Measurements from ENCODE around the gene SPTY2D1. TPM values are rescaled to one million over a fixed set of nuclear protein-coding genes. Genes with fewer than 3 reads are reported as not detected.

Gene SPTY2D1
- total RNA-seq, 1 experiment from 2014 or later, result 32.1 TPM

GRCh38 chr11:18564149-18564548 is 70.0 kb downstream of the SPTY2D1 start:
- Mint-ChIP-seq H3K36me3 (ENCODE audit: insufficient read depth, unreplicated experiment) (peaks cover 12% of the 10 kb centered on the region), H3K27me3 (ENCODE audit: unreplicated experiment) (no peaks in the 10 kb centered on the region), H3K4me3 (ENCODE audit: low read depth, unreplicated experiment) (no peak overlapping the region), H3K9me3 (ENCODE audit: low read depth, unreplicated experiment) (no peaks in the 10 kb centered on the region), H3K4me1 (ENCODE audit: low read depth, unreplicated experiment) (no peaks in the 10 kb centered on the region), H3K27ac (ENCODE audit: unreplicated experiment) (no peak overlapping the region)
- intact Hi-C loops (cut with micrococcal nuclease; ENCODE audit: unreplicated experiment), result no loop called here
- TF ChIP-seq CTCF (IDR thresholded peaks at IDR 0.05; ENCODE audit: unreplicated experiment), result no peak
- BruUV-seq (replicated peaks), result no TSS peak
- DNase-seq, result no peak
- CTCF ChIA-PET, result interaction anchor here (0.7 to 1.2 kb wide), 3 partner anchors 9 to 57 kb away, joined by 3 to 4 read pairs (median 3); no protein-coding TSS in a partner anchor

- H3K36me3 Mint-ChIP-seq (ENCODE audit: insufficient read depth, unreplicated experiment), result peaks cover 14% of the 10 kb centered on the region
- no peaks in the 10 kb centered on the region for H3K27me3 Mint-ChIP-seq (ENCODE audit: unreplicated experiment)
- no peaks in the 10 kb centered on the region for H3K9me3 Mint-ChIP-seq (ENCODE audit: low read depth, unreplicated experiment)
- no peaks in the 10 kb centered on the region for H3K4me1 Mint-ChIP-seq (ENCODE audit: low read depth, unreplicated experiment)
- BruUV-seq (replicated peaks), result no TSS peak
- DNase-seq, result no peak
- CTCF ChIA-PET, result no interaction called here
- H3K4me3 Mint-ChIP-seq (ENCODE audit: low read depth, unreplicated experiment), result no peak overlapping the region
- no peak overlapping the region for H3K27ac Mint-ChIP-seq (ENCODE audit: unreplicated experiment)
- no peak for TF ChIP-seq CTCF (IDR thresholded peaks at IDR 0.05; ENCODE audit: unreplicated experiment)
- intact Hi-C loops (cut with micrococcal nuclease; ENCODE audit: unreplicated experiment), result no loop called here
These were observed 70.9 kb downstream of the SPTY2D1 start for GRCh38 chr11:18563090-18563730.

Other genes with a start within 250 kb of the SPTY2D1 start
- 635 and 721 TPM in 2 replicates for gene LDHA, start 239.8 kb downstream of the SPTY2D1 start, total RNA-seq (2022)
- gene LDHC, start 222.0 kb downstream of the SPTY2D1 start, total RNA-seq (2022), result not detected in 2 replicates
- not detected in 2 replicates for gene LDHAL6A, start 178.5 kb downstream of the SPTY2D1 start, total RNA-seq (2022)
- 57.5 and 61.8 TPM in 2 replicates for gene TSG101, start 107.4 kb downstream of the SPTY2D1 start, total RNA-seq (2022)
- 23.1 and 25.9 TPM in 2 replicates for gene UEVLD, start 45.6 kb downstream of the SPTY2D1 start, total RNA-seq (2022)
- gene MISFA, start 34.6 kb downstream of the SPTY2D1 start, total RNA-seq (2022), result 5.5 and 7.3 TPM in 2 replicates
- 8.8 and 11.9 TPM in 2 replicates for gene TMEM86A, start 64.4 kb upstream of the SPTY2D1 start, total RNA-seq (2022)
- gene IGSF22, start 91.8 kb upstream of the SPTY2D1 start, total RNA-seq (2022), result not detected in 2 replicates
- gene PTPN5, start 157.5 kb upstream of the SPTY2D1 start, total RNA-seq (2022), result not detected in 2 replicates

Measured in Calu3 (cell line).